Nephron progenitor cell (in vitro differentiated cells): ENCODE results near the gene SPX.

ENCODE experiments used
- DNase-seq: peaks from one replicate; pipeline ENCODE4 v3.0.0; 2021
- H3K27ac Mint-ChIP-seq: 2 replicates; pipeline ENCODE4 v1.8.0; 2021; ENCODE audit warnings: mild to moderate bottlenecking, moderate library complexity, mixed read lengths
- H3K27me3 Mint-ChIP-seq: 2 replicates; pipeline ENCODE4 v1.8.0; 2021; ENCODE audit warnings: mild to moderate bottlenecking, low read depth, mixed read lengths; ENCODE audit not compliant: poor library complexity
- H3K36me3 Mint-ChIP-seq: 2 replicates; pipeline ENCODE4 v1.8.0; 2021; ENCODE audit warnings: low read depth, mixed read lengths
- H3K4me1 Mint-ChIP-seq: 2 replicates; pipeline ENCODE4 v1.8.0; 2021; ENCODE audit warnings: mixed read lengths
- H3K4me3 Mint-ChIP-seq: 2 replicates; pipeline ENCODE4 v1.8.0; 2021; ENCODE audit warnings: mild to moderate bottlenecking, moderate library complexity, mixed read lengths
- H3K9me3 Mint-ChIP-seq: 2 replicates; pipeline ENCODE4 v1.8.0; 2021; ENCODE audit warnings: mild to moderate bottlenecking, moderate library complexity, mixed read lengths
- TF ChIP-seq, protein P1 (sequence below): fragments of 200-600 bp; sonication (generic); IDR thresholded peaks from 2 replicates; pipeline ENCODE4 v1.5.0; 2021; ENCODE audit warnings: antibody characterized with exemption

Gene SPX

DNA sequence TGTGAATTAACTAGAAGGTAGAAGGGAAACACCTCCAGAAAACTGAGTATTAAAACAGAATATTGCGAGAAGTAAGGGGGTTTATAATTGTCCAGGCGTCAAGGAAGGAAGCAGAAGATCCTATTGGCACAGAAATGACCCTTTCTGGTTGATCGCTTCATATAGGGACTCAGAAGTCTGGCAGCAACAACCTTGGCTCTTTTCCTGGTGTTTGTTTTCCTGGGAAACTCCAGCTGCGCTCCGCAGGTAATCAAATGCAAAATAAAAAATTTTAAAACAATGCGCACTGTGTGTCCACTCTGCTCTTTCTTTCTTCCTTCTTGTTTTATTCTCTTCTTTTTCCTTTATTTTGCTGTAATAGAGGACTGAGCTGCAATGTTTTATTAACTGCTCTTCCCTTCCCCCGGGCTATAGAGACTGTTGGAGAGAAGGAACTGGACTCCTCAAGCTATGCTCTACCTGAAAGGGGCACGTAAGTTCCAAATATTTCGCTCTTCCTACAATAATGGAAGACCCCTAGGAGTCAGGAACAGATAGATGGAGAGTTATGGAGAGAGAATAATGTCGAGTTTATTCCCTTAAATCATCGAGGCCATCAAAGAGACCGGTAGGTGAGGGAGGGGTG is 737 bp downstream of the SPX start:
- H3K27ac Mint-ChIP-seq = peak overlapping the region; percentile 2
- H3K9me3 Mint-ChIP-seq = peaks cover 10% of the 10 kb centered on the region
- no peak for DNase-seq
- H3K36me3 Mint-ChIP-seq = no peaks in the 10 kb centered on the region
- TF ChIP-seq, protein P1, sequence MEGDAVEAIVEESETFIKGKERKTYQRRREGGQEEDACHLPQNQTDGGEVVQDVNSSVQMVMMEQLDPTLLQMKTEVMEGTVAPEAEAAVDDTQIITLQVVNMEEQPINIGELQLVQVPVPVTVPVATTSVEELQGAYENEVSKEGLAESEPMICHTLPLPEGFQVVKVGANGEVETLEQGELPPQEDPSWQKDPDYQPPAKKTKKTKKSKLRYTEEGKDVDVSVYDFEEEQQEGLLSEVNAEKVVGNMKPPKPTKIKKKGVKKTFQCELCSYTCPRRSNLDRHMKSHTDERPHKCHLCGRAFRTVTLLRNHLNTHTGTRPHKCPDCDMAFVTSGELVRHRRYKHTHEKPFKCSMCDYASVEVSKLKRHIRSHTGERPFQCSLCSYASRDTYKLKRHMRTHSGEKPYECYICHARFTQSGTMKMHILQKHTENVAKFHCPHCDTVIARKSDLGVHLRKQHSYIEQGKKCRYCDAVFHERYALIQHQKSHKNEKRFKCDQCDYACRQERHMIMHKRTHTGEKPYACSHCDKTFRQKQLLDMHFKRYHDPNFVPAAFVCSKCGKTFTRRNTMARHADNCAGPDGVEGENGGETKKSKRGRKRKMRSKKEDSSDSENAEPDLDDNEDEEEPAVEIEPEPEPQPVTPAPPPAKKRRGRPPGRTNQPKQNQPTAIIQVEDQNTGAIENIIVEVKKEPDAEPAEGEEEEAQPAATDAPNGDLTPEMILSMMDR = no peak
- H3K27me3 Mint-ChIP-seq = peaks cover 22% of the 10 kb centered on the region
- peak overlapping the region; percentile 84 for H3K4me3 Mint-ChIP-seq
- H3K4me1 Mint-ChIP-seq = peaks cover 16% of the 10 kb centered on the region

DNA sequence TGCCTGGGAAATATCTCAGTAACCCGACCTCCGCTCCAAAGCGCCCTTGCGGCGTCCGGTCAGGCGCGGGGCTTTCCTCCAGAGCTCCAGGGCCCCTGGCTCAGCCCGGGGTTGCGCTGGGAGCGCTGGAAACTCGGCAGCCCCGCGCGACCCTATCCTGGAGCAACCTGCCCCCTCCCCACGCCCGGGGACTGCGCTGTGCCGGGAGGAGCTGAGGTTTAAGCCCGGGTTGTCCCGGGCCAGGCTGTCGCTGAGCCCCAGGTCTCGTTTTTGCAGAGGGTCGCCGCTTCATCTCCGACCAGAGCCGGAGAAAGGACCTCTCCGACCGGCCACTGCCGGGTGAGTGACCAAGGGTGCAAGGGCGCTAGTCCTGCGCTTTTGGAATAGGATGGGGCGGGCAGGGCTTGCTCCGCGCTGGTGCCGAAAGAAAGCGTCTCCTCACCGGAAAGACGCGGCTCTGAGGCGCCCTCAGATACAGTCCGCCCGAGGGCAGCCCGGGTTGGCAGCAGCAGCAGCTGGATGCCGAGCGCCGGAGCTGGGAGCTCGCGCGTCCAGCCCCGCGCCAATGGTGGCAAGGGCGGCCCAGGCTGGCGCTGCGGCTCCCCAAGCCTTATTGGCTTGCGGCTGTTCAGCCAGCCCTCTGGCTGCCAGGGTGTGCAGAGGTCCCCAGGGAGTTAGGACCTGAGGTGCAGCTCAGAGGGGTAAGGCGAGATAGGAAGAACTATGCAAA is 1.5 kb downstream of the SPX start:
- TF ChIP-seq, protein P1 = no peak
- H3K4me3 Mint-ChIP-seq = peak overlapping the region; percentile 84
- H3K4me1 Mint-ChIP-seq = peaks cover 16% of the 10 kb centered on the region
- H3K9me3 Mint-ChIP-seq = peaks cover 10% of the 10 kb centered on the region
- no peaks in the 10 kb centered on the region for H3K36me3 Mint-ChIP-seq
- H3K27ac Mint-ChIP-seq = no peak overlapping the region
- peak; percentile 72 for DNase-seq
- peaks cover 22% of the 10 kb centered on the region for H3K27me3 Mint-ChIP-seq

DNA sequence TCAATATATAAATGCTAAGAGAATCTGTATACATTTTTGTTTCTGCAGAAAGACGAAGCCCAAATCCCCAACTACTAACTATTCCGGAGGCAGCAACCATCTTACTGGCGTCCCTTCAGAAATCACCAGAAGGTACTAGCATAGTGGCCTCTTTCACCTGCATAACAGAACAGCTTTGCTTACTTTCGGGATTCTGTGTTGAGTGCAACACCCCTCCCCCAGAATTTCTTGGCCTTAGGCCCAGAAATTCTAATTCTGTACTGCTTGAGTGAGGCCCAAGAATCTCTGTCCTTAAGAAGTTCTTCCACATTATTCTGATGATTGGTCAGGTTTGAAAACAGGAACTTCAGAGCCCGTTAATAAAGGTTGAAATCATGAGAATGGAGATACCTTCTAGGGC is 2.9 kb downstream of the SPX start:
- H3K27ac Mint-ChIP-seq = no peak overlapping the region
- no peaks in the 10 kb centered on the region for H3K36me3 Mint-ChIP-seq
- peaks cover 16% of the 10 kb centered on the region for H3K4me1 Mint-ChIP-seq
- H3K4me3 Mint-ChIP-seq = peak overlapping the region; percentile 84
- peaks cover 22% of the 10 kb centered on the region for H3K27me3 Mint-ChIP-seq
- H3K9me3 Mint-ChIP-seq = peaks cover 10% of the 10 kb centered on the region
- no peak for DNase-seq
- TF ChIP-seq, protein P1 = no peak

GRCh38 chr12:21529456-21529855 is 3.4 kb downstream of the SPX start:
- peaks cover 22% of the 10 kb centered on the region for H3K27me3 Mint-ChIP-seq
- no peak overlapping the region for H3K4me3 Mint-ChIP-seq
- H3K4me1 Mint-ChIP-seq = peaks cover 16% of the 10 kb centered on the region
- H3K9me3 Mint-ChIP-seq = peaks cover 6% of the 10 kb centered on the region
- H3K27ac Mint-ChIP-seq = no peak overlapping the region
- TF ChIP-seq, protein P1 = no peak
- no peaks in the 10 kb centered on the region for H3K36me3 Mint-ChIP-seq
- DNase-seq = no peak

GRCh38 chr12:21538061-21538653 is 12.1 kb downstream of the SPX start:
- Mint-ChIP-seq H3K27ac (no peak overlapping the region), H3K36me3 (no peaks in the 10 kb centered on the region), H3K27me3 (peaks cover 10% of the 10 kb centered on the region), H3K4me3 (no peak overlapping the region), H3K9me3 (no peaks in the 10 kb centered on the region), H3K4me1 (no peaks in the 10 kb centered on the region)
- TF ChIP-seq, protein P1 = no peak
- no peak for DNase-seq
